NCI-H1105 (cell line): Measurements from ENCODE around the gene GOLGA8R.
"Not testable (repeated sequence)": the region's sequence is repeated elsewhere in the genome, so short reads cannot be mapped to it uniquely, and the experiment has no call there.

Source experiments
- DNase-seq: peaks from one replicate; lab custom pipeline; 2025; lab: John Stamatoyannopoulos, UW

The GOLGA8R gene, protein sequence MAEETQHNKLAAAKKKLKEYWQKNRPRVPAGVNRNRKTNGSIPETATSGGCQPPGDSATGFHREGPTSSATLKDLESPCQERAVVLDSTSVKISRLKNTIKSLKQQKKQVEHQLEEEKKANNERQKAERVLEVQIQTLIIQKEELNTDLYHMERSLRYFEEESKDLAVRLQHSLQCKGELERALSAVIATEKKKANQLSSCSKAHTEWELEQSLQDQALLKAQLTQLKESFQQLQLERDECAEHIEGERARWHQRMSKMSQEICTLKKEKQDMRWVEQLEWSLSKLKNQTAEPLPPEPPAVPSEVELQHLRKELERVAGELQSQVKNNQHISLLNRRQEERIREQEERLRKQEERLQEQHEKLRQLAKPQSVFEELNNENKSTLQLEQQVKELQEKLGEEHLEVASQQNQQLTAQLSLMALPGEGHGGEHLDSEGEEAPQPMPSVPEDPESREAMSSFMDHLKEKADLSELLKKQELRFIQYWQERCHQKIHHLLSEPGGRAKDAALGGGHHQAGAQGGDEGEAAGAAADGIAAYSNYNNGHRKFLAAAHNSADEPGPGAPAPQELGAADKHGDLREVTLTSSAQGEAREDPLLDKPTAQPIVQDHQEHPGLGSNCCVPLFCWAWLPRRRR

DNA sequence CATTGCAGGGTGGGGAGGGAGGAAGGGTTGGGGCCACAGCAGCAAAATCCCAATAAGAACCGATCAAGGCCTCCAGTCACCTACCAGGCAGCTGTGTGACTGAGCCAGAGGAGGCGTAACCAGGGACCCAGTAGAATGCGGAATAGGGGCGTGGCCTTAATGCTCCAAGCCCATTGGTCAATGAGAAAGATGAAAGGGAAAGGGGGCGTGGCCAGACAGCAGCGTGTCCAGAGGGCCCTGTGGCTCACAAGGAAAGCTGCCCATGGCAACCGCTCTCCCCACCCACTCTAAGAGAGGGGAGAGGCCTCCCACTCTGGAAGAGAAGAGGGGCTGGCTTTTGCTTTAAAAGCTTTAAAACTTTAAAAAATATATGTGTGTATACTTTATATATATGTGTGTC lies at the start of gene GOLGA8R:
Gene GOLGA8R (minus strand): TSS at position 101 of the 400 bp plus-strand sequence. CDS start 98 bp downstream, at position 3.
- not testable (repeated sequence) for DNase-seq

DNA sequence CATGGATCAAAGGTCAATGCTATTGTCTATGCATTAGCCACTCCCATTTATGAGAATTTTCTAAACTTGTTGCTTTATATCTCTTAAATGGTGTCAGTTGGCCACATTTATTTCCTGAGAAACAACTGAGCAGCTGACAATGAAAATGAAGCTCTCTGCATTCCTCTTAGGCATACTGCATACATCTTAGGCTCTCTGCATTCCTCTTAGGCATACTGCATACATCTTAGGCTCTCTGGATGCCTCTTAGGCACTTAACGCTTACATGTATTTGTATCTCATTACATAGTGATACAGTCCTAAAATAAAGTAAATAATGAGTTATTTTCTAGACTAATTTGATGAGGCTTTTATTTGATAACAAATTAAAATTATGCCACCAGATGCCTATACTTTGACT lies 49.8 kb upstream of the GOLGA8R start:
- not testable (repeated sequence) for DNase-seq

DNA sequence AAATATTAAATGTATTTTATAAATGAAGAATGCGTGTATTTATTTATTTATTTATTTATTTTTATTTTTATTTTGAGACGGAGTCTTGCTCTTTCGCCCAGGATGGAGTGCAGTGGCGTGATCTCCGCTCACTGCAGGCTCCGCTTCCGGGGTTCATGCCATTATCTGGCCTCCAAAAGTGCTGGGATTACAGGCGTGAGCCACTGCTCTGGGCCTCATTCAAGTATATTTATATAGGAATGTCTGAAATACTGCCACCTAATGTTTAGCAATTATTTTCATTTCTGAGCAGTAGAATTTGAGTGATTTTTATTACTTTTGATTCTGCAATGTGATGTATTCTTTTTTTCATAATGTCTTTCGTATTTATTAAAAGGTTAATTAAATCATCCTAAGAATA lies 48.1 kb upstream of the GOLGA8R start:
- DNase-seq: not testable (repeated sequence)

DNA sequence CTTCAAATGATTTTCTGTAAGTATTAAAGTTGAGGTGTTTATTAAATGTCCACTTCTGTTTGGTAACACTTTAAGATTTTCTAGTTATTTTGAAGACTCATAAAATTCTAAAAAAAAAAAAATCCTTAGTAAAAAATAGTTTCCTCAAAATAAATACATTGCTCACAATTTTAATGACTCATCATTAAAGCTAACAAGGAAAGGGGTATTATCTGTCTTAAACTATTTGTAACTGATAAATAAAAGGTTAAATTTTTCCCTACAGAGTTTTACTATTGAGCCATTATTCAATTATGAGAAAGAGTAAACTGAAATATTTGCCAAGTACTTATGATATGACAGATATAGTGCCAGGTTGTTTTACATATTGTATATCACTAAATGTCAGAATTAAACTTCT lies 38.6 kb upstream of the GOLGA8R start:
- DNase-seq: not testable (repeated sequence)

DNA sequence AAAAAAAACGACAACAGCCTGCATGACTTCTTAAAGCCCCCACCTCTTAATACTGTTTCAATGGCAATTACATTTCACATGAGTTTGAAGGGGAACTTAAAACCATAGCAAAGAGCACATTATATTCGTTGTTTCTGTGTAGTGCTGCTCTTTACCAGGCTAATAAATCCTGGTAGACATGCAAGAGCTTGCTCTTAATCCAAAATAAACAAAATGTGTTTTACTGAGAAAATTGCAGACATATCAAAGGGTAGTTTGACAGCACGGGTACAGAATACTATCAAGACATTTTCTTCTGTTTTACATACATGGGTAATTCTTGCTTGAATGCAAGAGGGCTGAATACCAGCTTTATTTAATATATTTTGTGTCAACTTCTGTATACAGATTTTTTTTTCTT lies 24.3 kb upstream of the GOLGA8R start:
- DNase-seq: not testable (repeated sequence)

DNA sequence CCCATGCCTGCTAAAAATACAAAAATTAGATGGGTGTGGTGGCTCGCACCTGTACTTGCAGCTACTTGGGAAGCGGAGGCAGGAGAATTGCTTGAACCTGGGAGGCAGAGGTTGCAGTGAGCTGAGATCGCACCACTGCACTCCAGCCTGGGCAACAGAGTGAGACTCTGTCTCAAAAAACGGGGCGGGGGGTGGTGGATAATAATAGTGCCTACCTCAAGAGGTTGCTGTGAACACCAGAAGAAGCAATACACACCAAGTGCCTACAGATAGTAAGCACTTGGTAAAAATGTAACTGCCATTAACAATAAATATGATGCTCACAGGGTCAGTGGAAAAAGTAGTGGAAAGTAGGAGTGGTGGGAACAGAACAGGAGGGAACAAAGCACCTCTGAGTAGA lies 21.8 kb upstream of the GOLGA8R start:
- DNase-seq: not testable (repeated sequence)

DNA sequence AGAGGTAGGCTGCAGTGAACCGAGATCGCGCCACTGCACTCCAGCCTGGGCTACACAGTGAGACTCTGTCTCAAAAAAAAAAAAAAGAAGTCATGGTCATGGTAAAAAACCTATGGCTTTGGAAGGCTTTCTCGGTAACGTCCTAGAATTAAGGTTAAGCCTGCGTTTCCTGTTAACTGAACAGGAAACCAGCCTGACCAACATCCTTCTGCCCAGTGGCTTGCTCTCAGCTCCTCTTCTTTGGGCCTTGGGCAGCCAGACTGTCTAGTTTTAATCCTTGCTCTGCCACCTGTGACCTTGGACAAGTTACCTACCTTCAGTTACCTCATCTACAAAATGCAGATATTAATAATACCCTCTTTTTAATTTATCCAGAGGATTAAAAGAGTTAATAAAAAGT lies 6.7 kb upstream of the GOLGA8R start:
- DNase-seq: not testable (repeated sequence)

DNA sequence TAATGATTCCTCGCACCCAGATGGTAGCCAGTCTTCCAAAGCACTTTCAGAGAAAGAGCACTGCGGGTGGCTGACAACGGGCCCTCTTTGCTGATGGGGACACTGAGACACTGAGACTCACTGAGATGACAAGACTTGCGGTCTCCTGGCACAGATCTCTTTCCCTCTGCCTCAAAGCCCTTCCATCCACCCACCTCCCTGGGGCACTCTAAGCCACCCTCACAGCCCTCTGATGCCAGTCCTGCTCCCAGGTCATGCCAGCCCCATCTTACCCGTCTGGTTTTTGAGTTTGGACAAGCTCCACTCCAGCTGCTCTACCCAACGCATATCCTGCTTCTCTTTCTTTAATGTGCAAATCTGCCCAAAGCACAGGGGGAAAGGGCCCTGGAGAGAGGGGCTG lies 6.4 kb downstream of the GOLGA8R start:
- DNase-seq: not testable (repeated sequence)

DNA sequence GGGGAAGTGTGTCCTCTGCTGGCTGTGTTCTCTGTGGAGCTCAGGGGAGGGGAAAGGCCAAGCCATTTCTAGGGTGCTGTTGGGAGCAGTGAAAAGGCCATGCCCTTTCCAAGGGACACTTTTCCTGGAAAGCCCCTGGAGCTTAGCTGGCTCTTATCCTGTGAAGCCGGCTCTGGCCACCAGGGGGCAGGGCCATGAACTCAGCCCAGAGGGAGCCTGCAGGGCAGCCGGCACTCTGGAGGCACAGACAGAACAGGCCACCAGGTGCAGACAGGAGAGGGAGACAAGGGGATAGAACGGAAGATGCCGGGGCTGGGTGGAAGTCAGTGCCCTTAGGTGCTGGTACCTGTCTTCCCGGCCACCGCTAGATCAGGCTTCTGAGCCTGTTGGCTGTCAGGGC lies 15.1 kb downstream of the GOLGA8R start:
- not testable (repeated sequence) for DNase-seq

DNA sequence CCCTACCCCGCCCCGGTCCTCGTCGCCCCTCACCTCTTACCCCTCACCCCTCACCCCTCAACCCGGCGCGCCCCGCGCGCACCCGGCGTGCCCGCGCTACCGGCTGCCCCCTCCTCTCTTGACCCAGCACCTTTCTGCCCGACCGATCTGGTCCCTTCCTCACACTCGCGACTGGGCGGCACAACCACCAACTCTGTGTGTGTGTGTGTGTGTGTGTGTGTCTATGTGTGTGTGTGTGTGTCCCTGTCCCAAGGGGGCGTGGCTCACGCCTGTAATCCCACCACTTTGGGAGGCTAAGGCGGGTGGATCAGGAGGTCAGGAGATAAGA lies 20.4 kb downstream of the GOLGA8R start:
- not testable (repeated sequence) for DNase-seq

DNA sequence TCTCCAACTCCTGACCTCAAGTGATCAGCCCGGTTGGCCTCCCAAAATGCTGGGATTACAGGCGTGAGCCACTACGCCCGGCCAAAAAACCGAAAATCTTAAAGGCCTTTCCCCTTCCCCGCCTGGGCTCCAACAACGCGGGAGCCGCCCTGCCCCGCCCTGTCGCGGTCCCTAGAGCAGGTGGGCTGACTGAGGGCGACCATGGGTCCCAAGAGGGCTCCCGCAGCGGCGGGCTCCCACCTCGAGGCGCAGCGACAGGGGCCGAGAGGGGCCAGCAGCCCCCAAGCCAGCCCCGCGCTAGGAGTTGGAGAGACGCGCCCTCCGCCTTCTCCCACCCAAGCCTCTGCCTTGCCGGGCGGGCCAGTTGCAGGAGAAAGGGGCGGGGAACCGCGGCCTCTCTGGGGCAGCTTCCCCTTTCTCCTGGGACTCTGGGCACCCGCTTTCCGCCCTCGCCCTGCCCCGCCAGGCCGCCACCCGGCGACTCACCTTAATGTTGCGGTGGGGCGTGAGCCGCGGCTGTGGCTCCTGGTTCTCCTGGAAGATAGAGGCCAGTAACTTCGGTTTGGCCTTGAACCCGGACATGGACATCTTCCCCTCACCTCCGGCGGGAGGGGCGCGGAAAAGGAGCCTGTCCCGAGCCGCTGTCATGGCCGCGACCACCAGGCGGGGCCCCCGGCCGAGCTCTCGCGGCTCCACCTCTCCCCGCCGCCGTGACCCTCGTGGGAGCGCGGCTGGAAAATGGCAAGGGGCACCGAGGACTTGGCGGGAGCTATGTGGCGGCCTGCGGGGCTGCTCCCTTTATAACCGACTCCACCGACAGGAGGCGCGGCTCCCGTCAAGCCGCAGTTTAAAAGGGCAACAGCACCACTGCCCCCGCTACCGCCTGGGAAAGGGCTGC lies 21.0 kb downstream of the GOLGA8R start, which contains the start of gene CHRFAM7A:
Gene CHRFAM7A (minus strand): TSS at position 775 of the 898 bp plus-strand sequence. CDS start 10,189 bp downstream, outside the sequence.
- DNase-seq: not testable (repeated sequence)

DNA sequence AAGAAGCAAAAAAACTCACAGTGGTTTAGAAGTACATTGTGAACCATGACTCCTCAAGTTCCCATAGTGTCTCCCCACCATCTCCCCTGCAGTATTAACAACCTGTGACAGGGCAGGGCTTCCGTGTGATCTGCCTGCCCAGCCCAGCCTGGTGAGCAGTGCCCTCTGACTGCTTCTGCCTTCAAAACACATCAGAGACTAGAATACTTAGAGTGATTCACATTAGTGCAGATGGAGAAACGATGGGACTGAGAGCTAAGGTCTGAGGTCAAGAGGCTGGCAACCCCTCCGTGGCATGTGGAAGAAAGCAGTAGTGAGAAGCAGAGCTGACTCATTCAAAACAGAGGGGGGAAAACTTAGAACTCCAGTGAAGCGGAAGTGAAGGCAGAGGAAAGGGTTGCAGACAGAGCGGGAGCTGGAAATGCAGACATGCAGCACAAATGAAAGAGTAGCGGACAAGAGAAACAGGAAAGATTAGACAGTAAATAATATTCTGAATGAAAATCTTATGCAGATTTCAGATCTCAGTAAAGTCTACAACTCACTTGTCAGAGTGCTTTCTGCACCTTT lies 27.7 kb downstream of the GOLGA8R start:
- not testable (repeated sequence) for DNase-seq

DNA sequence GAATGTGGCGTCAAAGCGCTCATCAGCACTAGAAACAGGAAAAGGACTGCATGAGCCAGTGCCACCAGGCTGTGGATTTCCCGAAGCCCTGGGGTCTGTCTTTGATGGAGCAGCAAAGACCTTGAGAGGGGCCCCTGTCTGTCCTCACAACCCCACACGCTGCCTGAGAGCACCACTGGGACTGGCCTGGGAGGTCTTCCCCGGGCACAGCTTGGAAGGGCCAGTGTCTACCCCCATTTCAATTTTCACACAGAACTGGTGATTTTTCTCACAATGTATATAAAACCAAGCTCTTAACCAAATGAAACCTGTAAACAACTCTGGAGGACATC lies 37.0 kb downstream of the GOLGA8R start:
- DNase-seq: not testable (repeated sequence)

DNA sequence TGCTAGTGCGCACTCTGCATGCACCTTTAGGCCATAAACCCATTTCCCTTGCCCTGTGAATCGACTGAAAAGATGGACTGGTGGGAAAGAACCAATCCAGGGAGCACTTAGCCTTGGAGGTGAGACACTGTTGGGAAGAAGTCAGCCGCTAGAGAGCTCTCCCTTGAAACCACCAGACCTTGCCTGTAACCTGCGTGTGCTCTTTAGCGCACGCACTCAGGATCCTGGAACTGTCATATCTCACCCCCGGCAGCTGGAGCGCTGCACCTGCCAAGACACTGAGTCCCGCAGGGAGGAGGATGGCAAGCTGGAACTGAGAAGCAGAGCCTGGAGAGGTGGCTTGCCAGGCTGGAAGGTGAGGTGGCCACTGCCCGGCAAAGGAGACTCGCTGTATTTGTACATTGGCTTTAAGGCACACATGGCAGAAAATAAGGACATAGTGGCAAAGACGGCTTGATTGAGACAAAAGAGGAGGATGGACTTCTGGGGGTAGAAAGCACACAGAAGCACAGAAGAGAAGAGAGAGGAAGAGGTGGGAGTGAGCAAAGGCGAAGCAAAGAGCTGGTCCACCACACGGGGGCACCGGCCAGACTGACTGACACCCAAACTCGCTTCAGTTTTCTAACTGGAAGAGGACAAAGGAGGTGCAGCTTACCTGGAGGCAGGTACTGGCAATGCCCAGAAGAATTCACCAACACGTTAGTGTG lies 37.5 kb downstream of the GOLGA8R start:
- DNase-seq: not testable (repeated sequence)

DNA sequence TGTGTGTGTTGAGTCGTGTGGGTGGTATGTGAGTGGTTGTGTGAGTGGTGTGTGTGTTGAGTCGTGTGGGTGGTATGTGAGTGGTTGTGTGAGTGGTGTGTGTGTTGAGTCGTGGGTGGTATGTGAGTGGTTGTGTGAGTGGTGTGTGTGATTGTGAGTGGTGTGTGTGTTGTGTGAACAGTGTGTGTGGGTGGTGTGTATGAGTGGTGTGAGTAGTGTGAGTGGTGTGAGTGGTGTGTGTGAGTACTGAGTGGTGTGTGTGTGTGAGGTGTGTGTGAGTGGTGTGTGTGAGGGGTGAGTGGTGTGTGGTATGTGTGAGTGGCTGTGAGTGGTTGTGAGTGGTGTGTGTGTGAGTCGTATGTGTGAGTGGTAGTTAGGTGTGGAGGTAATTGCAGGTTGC lies 38.2 kb downstream of the GOLGA8R start:
- DNase-seq: not testable (repeated sequence)

DNA sequence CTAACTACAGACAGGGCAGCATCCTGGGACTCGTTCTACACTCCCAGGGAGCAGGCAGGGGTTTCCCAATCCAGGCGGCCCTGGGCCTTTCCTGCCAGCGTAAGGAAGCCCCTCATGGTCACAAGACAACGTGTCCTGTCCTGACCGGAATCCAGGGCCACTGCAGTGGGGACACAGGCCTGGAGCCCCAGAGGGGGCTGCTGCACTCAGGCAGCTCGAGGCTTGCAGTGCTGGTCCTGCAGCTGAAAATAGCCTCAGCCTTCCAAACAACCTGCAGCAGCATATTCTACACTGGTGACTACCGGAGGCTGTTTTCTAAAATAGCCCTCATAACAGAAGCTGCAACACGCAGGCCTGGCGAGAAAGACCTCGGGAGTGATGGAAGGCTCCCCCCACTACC lies 39.2 kb downstream of the GOLGA8R start:
- DNase-seq: not testable (repeated sequence)

DNA sequence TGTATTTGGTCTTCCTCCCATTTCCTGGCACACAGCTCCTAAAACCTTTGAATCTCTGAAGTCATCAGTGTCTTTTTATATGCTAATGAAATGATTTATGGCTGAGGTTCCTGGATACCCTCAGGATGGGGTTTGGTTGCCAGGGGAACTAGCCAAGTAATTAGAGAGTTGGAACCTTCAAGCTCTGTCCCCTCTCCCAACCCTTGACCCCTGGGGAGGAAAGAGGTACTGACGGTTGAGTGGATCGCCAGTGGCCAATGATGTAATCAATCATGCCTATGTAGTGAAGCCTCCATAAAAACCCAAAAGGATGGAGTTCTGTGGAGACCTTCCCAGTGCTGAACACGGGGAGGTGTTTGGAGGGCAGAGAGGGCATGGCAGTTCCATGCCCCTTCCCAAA lies 45.8 kb downstream of the GOLGA8R start:
- DNase-seq: not testable (repeated sequence)

DNA sequence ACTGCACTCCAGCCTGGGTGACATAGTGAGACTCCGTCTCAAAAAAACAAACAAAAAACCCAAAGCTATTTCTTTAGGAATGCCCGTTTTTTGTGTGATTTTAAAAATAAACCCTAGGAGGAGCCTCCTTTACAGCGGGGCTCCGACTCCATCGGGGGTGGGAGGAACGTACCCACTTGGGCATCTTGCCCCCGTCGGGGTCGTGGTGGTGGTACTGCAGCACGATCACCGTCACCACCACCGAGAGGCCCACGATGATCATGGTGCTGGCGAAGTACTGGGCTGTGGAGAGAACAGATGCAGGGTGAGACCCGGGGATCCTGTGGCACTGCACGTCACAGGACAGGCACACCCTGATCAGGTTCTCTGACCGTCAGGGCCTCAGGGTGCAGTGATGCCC lies 46.8 kb downstream of the GOLGA8R start:
- not testable (repeated sequence) for DNase-seq

DNA sequence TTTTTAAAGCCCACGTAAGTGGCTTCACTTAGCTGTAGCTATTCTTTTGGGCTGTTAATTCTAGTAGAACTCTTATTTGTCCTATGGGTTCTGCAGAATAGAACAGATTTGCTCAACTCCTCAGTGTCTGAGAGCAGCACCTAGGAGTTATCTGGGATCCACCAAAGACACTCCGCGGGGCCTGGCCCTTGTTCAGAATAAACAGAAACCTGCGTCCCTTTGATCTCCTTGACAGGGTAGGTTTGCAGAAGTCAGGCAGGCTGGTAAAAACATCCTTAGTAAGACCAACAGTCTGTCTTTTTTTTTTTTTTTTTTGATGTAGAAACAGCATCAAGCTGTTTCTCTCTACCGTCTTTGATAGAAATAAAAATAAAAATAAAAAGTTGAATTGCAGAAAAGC lies 52.7 kb downstream of the GOLGA8R start:
- not testable (repeated sequence) for DNase-seq

DNA sequence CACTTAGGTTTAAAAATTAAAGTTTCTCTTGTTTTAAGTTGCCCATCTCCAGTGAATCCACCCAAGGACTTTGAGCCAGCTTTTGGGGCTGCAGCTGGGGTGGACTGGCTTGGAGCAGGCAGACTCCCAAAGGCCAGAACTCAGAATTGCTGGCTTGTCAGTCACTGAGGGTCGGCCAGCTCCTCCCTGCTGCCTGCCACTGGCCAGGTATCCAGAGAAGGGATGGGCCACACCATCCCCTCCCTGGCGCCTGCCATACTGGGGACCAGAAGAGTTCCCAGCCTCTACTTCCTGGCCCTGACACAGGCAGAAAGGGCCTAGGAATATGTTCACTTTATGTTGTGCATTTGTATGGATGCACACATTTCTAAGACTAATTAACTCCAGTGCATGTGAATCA lies 53.1 kb downstream of the GOLGA8R start:
- not testable (repeated sequence) for DNase-seq

DNA sequence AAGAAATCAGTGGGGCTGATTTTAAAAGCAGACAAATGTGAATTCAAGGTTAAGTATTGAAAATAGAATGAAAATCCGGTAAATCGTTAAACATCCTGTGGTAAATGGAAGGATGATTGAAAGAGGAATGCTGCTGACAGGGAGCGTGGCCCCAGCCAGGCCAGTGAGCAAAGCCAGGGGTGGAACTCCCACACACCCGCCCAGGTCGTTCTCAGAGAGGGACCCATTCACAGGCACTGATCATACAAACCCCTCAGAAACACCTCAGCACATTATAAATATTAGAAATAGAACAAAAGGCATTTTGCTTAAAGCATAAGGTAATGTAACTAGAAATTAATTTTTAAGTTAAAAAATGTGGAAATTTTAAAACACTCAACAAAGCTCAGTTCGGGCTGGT lies 59.0 kb downstream of the GOLGA8R start:
- DNase-seq: not testable (repeated sequence)
